Stimulated activated CD4-positive, alpha-beta T cell treated with anti-CD3 and anti-CD28 coated beads, Interleukin-12 subunit alpha, Interleukin-12 subunit beta, amount 100 ng/mL, for 24 hours (primary cell): ENCODE measurements around the gene DGCR6.
"Not testable (repeated sequence)": the region's sequence is repeated elsewhere in the genome, so short reads cannot be mapped to it uniquely, and the experiment has no call there.

Experiments used
- DNase-seq, 2 experiments: peaks; one replicate each; pipeline ENCODE4 v3.0.0-alpha.2; 2020; ENCODE audit warnings: low read depth in 2 of 2

The DGCR6 gene

GRCh38 chr22:18931905-18932652, 26.0 kb downstream of the DGCR6 start:
- no peak for DNase-seq

GRCh38 chr22:18933914-18934313, 27.8 kb downstream of the DGCR6 start:
- DNase-seq, result no peak

GRCh38 chr22:18934688-18935087, 28.6 kb downstream of the DGCR6 start:
- DNase-seq, result not testable (repeated sequence)

- no peak for DNase-seq
Observed at GRCh38 chr22:18935889-18936529, 29.9 kb downstream of the DGCR6 start, which contains the start of gene PRODH. PRODH (minus strand) TSS chr22:18936293; CDS start chr22:18936287, 6 bp downstream.

- not testable (repeated sequence) for DNase-seq
Observed at GRCh38 chr22:18938691-18939090, 32.6 kb downstream of the DGCR6 start.

- DNase-seq, result not testable (repeated sequence)
Observed at GRCh38 chr22:18947105-18947504, 41.0 kb downstream of the DGCR6 start.

- DNase-seq, result no peak
Observed at GRCh38 chr22:18947905-18948304, 41.8 kb downstream of the DGCR6 start.

- DNase-seq, result no peak
Observed at GRCh38 chr22:18950141-18950540, 44.0 kb downstream of the DGCR6 start.

- DNase-seq, result no peak
Observed at GRCh38 chr22:18952022-18952421, 45.9 kb downstream of the DGCR6 start.

- not testable (repeated sequence) for DNase-seq
Observed at GRCh38 chr22:18953128-18953527, 47.0 kb downstream of the DGCR6 start.

- peak; percentile 24 to 54 for DNase-seq
Observed at GRCh38 chr22:18954303-18954989, 48.3 kb downstream of the DGCR6 start.

- DNase-seq, result no peak
Observed at GRCh38 chr22:18954990-18955571, 49.0 kb downstream of the DGCR6 start.

- DNase-seq, result no peak
Observed at GRCh38 chr22:18955696-18956095, 49.6 kb downstream of the DGCR6 start.

GRCh38 chr22:18956121-18956895, 50.2 kb downstream of the DGCR6 start:
- not testable (repeated sequence) for DNase-seq

- not testable (repeated sequence) for DNase-seq
Observed at GRCh38 chr22:18956956-18957355, 50.8 kb downstream of the DGCR6 start.

GRCh38 chr22:18957621-18958320, 51.7 kb downstream of the DGCR6 start:
- DNase-seq, result not testable (repeated sequence)

GRCh38 chr22:18958321-18958705, 52.2 kb downstream of the DGCR6 start:
- DNase-seq, result not testable (repeated sequence)

- not testable (repeated sequence) for DNase-seq
Observed at GRCh38 chr22:18958738-18959137, 52.6 kb downstream of the DGCR6 start.

- not testable (repeated sequence) for DNase-seq
Observed at GRCh38 chr22:18959266-18959665, 53.1 kb downstream of the DGCR6 start.

- DNase-seq, result not testable (repeated sequence)
Observed at GRCh38 chr22:18959741-18960140, 53.6 kb downstream of the DGCR6 start.
